ENCODE measurements around the gene NAP1L1. TPM values are rescaled to one million over a fixed set of nuclear protein-coding genes. Genes with fewer than 3 reads are reported as not detected.

The NAP1L1 gene
- total RNA-seq, 1 experiment from 2014 or later = 946 TPM

DNA sequence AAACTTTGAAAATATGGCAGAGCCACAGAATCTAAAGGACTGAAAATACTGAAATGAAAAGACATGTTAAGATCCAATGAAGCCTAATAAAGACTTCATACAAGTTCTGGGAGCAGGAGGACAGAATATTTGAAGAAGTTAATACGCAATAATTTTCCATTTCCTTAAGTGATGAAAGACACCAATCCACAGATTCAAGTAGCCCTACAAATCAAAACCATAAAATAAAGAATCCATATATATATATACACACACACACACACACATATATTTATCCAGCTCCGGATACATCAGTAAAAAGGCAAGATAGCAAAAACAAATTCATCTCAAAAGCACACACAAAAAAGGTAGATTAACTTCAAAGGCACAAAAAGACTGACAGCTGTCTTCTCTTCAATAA, 5.7 kb downstream of the NAP1L1 start:
- peak overlapping the region; percentile 36; the same call in 1 of the 2 replicates for H3K4me3 Mint-ChIP-seq
- H3K27ac Mint-ChIP-seq = peak overlapping the region; percentile 93
- TF ChIP-seq FOXK1 (CRISPR knock-in tag; IDR thresholded peaks at IDR 0.05) (no peak), ZBTB21 (CRISPR knock-in tag; IDR thresholded peaks at IDR 0.05; ENCODE audit: borderline replicate concordance) (no peak), MYBL2 (CRISPR knock-in tag; IDR thresholded peaks at IDR 0.05) (no peak), JAZF1 (CRISPR knock-in tag; IDR thresholded peaks at IDR 0.05) (no peak), MXD4 (CRISPR knock-in tag; IDR thresholded peaks at IDR 0.05; ENCODE audit: borderline replicate concordance) (no peak), EMX1 (CRISPR knock-in tag; IDR thresholded peaks at IDR 0.05) (no peak), NR2C2 (CRISPR knock-in tag; IDR thresholded peaks at IDR 0.05) (no peak), SMAD3 (CRISPR knock-in tag; IDR thresholded peaks at IDR 0.05; ENCODE audit: borderline replicate concordance) (no peak), NFYB (CRISPR knock-in tag; conservative IDR thresholded peaks at IDR 0.05; ENCODE audit: low read depth) (no peak), ZNF232 (CRISPR knock-in tag; IDR thresholded peaks at IDR 0.05) (no peak)
- TF ChIP-seq, protein P1, sequence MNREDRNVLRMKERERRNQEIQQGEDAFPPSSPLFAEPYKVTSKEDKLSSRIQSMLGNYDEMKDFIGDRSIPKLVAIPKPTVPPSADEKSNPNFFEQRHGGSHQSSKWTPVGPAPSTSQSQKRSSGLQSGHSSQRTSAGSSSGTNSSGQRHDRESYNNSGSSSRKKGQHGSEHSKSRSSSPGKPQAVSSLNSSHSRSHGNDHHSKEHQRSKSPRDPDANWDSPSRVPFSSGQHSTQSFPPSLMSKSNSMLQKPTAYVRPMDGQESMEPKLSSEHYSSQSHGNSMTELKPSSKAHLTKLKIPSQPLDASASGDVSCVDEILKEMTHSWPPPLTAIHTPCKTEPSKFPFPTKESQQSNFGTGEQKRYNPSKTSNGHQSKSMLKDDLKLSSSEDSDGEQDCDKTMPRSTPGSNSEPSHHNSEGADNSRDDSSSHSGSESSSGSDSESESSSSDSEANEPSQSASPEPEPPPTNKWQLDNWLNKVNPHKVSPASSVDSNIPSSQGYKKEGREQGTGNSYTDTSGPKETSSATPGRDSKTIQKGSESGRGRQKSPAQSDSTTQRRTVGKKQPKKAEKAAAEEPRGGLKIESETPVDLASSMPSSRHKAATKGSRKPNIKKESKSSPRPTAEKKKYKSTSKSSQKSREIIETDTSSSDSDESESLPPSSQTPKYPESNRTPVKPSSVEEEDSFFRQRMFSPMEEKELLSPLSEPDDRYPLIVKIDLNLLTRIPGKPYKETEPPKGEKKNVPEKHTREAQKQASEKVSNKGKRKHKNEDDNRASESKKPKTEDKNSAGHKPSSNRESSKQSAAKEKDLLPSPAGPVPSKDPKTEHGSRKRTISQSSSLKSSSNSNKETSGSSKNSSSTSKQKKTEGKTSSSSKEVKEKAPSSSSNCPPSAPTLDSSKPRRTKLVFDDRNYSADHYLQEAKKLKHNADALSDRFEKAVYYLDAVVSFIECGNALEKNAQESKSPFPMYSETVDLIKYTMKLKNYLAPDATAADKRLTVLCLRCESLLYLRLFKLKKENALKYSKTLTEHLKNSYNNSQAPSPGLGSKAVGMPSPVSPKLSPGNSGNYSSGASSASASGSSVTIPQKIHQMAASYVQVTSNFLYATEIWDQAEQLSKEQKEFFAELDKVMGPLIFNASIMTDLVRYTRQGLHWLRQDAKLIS (CRISPR knock-in tag; IDR thresholded peaks at IDR 0.05; ENCODE audit: borderline replicate concordance) = no peak
- TF ChIP-seq, protein P2, sequence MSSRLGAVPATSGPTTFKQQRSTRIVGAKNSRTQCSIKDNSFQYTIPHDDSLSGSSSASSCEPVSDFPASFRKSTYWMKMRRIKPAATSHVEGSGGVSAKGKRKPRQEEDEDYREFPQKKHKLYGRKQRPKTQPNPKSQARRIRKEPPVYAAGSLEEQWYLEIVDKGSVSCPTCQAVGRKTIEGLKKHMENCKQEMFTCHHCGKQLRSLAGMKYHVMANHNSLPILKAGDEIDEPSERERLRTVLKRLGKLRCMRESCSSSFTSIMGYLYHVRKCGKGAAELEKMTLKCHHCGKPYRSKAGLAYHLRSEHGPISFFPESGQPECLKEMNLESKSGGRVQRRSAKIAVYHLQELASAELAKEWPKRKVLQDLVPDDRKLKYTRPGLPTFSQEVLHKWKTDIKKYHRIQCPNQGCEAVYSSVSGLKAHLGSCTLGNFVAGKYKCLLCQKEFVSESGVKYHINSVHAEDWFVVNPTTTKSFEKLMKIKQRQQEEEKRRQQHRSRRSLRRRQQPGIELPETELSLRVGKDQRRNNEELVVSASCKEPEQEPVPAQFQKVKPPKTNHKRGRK (CRISPR knock-in tag; IDR thresholded peaks at IDR 0.05; ENCODE audit: borderline replicate concordance) = no peak
- no peaks in the 10 kb centered on the region for H3K9me3 Mint-ChIP-seq
- ATAC-seq = no peak
- no peaks in the 10 kb centered on the region for H3K27me3 Mint-ChIP-seq (ENCODE audit: low read depth)
- peaks cover 11% of the 10 kb centered on the region for H3K36me3 Mint-ChIP-seq
- ChIA-PET POLR2A (no interaction called here), CTCF (no interaction called here)
- H3K4me1 Mint-ChIP-seq = peaks cover 70% of the 10 kb centered on the region
- DNase-seq (ENCODE audit: low spot score) = no peak

DNA sequence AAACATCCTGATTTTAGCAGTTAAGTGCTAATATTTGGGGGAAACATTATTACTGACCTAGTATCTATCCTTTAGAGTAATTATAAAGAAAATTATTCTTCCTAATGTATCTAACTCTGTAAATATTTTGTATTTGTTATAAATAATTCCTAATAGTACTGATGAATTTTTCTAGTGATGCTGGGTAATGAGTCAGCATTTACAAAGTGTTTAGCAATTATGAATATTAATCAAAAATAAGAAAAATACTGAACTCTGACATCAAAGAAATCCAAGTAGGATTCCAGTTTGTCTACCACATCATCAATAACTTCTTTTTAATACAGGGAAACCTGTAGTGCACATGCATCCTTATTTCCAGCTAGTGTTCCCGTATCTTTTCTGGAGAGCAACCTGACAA, 9.0 kb downstream of the NAP1L1 start:
- ChIA-PET CTCF (no interaction called here), POLR2A (no interaction called here)
- no peak overlapping the region for H3K27ac Mint-ChIP-seq
- H3K4me3 Mint-ChIP-seq = no peak overlapping the region
- TF ChIP-seq ATF1 (CRISPR knock-in tag; IDR thresholded peaks at IDR 0.05) = no peak
- peaks cover 76% of the 10 kb centered on the region for H3K4me1 Mint-ChIP-seq
- no peaks in the 10 kb centered on the region for H3K27me3 Mint-ChIP-seq (ENCODE audit: low read depth)
- no peak for DNase-seq (ENCODE audit: low spot score)
- H3K9me3 Mint-ChIP-seq = no peaks in the 10 kb centered on the region
- H3K36me3 Mint-ChIP-seq = peaks cover 20% of the 10 kb centered on the region
- ATAC-seq = no peak

DNA sequence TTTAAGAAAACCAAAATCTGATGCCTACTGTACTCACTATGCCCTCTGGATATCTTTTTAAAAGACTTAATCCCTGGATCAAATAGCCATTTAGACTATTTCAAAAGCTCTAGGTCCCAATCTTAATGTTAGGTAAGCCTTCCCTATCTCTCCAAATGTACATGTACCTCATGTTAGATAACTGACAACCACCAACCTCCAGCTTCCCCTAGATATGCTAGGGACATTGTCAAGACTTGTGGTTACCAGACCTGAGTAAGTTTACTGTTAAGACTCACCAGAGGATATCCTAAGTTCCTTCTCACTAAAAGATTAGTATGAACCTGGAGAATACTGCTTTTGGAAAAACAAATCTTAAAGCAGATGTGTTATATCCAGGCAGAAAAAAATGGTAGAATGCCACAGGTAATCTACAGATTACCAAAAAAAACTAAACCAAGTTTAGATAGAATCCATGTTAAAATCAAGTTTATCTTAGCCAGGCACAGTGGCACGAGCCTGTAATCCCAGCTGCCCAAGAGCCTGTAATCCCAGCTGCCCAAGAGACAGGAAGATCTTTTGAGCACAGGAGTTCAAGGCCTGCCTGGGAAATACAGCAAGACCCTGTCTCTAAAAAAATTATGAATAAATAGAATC, 9.7 kb downstream of the NAP1L1 start:
- DNase-seq (ENCODE audit: low spot score) (no peak), ATAC-seq (no peak)
- H3K27ac Mint-ChIP-seq = peak overlapping the region; percentile 80; the same call in 1 of the 2 replicates
- peaks cover 74% of the 10 kb centered on the region for H3K4me1 Mint-ChIP-seq
- ChIA-PET POLR2A (interaction anchor here (1.5 kb wide), 1 partner anchor 8 kb away, joined by 6 read pairs; no protein-coding TSS in a partner anchor), CTCF (no interaction called here)
- peaks cover 18% of the 10 kb centered on the region for H3K36me3 Mint-ChIP-seq
- TF ChIP-seq RELA (CRISPR knock-in tag; IDR thresholded peaks at IDR 0.05; ENCODE audit: borderline replicate concordance) = no peak
- no peak for TF ChIP-seq NFE2L1 (CRISPR knock-in tag; IDR thresholded peaks at IDR 0.05)
- TF ChIP-seq, protein P3, sequence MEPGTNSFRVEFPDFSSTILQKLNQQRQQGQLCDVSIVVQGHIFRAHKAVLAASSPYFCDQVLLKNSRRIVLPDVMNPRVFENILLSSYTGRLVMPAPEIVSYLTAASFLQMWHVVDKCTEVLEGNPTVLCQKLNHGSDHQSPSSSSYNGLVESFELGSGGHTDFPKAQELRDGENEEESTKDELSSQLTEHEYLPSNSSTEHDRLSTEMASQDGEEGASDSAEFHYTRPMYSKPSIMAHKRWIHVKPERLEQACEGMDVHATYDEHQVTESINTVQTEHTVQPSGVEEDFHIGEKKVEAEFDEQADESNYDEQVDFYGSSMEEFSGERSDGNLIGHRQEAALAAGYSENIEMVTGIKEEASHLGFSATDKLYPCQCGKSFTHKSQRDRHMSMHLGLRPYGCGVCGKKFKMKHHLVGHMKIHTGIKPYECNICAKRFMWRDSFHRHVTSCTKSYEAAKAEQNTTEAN (CRISPR knock-in tag; IDR thresholded peaks at IDR 0.05) = no peak
- no peak for TF ChIP-seq ZNF138 (CRISPR knock-in tag; conservative IDR thresholded peaks at IDR 0.05)
- H3K4me3 Mint-ChIP-seq = no peak overlapping the region
- no peaks in the 10 kb centered on the region for H3K27me3 Mint-ChIP-seq (ENCODE audit: low read depth)
- no peaks in the 10 kb centered on the region for H3K9me3 Mint-ChIP-seq

Measured in WTC11 (cell line).